ENCODE results near the gene MACROD1.

The MACROD1 gene

DNA sequence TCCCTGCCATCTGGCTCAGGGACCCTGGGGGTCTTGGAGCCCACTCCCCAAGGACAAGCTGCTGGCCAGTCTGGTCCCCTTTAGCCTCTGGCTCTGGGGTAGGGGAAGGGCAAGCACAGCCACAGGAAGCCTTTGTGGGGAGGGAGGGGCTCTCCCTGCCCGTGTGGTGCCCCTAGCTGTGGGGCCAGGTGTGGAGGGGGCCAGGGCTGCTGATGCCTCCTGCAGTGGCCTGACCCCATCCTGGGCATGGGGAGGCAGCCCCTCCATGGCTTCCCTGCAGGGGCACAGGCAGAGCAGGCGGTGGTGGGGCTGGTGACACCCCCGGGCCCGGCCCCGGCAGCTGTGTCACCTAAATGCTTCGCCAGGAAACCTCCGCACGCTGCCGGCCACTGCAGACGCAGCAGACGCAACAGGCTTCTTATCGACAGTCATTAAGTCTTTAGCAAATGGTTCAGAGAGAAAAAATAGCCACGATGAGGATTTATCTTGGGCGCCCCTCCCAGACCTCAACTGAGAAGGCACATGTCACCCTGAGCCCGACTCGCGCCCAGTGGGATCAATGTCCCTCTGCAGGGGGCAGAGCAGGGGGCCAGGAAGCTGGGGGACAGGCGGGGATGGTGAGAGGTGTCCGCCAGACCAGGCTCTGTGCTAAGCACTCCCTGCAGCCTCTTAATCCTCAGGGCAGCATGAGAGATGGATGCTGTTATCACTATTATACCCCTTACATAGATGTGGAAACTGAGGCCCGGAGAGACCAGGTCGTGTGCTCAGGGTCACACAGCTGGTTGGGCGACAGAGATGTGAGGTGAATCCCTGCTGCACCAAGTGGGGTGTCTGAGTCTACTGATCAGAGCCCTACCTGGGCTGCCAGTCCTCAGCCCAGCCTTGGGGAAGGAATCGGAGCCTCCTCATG is 96.3 kb downstream of the MACROD1 start:
- DNase-seq: no peak

GRCh38 chr11:64068705-64069400 is 97.1 kb downstream of the MACROD1 start:
- no peak for DNase-seq

DNA sequence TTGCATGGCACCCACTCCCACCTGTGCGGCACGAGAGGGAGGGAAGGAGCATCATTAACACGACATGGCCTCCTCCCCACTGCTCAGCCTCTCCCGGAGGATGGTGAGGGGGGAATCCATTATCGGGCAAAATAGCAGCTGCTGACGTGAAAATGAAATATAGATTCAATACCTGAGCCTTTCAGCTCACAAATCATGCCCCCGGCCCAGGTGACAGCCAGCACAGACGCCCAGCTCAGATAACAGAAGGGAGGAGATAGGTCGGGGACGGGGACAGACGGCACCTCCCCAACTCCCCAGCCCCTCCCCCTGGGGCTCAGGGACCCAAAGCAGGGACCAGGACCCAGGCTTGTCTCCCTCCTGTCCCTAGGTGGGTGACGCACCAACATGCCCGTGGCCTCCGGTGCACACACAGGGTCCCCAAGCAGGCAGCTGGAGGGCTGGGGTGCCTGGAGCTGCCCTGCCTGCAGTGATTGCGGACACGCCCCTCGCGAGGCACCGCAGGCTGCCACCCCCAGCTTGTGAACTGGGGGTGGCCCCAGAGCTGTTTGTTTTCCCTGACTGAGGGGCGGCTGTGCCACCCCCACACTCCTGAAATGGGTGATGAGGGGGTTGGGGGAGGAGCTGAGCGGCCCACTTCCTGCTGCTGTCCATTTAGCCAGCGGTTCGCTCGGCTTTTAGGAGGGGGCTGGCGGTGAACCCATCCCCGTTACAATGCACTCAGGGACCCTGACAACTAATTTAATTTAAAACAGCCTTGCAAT is 98.5 kb downstream of the MACROD1 start:
- no peak for DNase-seq

GRCh38 chr11:64065712-64066111 is 100.2 kb downstream of the MACROD1 start:
- no peak for DNase-seq

DNA sequence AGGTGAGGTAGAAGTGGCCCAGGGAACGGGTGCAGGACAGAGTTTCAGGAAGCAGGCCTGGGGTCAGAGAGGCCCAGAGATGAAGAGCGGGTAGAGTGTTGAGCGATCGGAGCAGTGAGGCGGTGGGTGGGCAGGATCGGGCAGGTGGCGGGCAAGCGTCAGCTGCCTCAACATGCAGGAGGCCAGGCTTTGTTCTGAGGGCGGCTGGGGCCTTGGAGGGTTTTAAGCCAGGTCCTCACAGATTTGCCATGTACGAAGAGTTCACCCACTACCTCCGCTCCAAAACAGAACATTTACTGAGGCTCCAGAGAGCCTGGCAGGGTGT is 100.8 kb downstream of the MACROD1 start:
- no peak for DNase-seq

- DNase-seq: no peak
Observed at GRCh38 chr11:64064374-64065140, 101.4 kb downstream of the MACROD1 start.

- no peak for DNase-seq
Observed at GRCh38 chr11:64063777-64064176, 102.1 kb downstream of the MACROD1 start.

DNA sequence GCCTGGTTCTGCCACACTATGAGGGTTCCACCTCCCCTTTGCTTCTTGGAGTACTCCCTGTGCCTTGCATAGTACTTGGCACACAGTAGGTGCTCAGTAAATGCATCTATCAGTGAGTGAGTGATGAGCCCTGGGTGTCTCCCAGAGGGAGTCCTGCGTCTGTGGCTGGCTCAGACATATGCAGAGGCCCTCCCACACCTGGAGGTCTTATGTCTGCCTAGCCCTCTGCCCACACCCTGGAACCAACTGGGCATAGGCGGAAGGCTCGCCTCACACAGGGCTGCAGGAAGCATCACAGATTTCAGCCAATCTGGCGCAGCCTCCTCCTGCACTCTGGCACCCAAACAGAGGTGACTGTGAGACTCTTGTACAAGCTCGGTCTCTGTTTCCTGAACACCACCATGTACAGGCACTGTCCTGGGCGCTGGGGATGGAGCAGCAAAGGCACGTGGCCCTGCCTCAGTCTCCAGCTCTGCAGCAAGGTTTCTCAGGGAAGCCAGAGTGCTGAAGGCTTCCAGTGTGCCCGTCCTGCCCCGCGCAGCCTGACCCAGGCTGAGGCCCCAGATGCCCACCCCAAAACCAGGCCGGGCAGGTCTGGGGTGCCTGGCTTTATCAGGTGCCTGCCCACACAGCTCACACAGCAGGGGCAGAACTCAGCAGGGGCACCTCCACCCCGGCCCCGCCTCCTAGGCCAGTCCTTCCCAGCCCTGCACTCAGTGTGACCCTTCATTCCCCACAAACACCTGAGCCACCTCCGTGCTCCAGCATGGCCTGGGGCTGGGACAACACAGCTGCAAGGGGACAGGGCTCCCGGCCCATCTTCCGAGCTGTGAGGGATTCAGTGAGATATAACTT is 103.5 kb downstream of the MACROD1 start:
- no peak for DNase-seq

DNA sequence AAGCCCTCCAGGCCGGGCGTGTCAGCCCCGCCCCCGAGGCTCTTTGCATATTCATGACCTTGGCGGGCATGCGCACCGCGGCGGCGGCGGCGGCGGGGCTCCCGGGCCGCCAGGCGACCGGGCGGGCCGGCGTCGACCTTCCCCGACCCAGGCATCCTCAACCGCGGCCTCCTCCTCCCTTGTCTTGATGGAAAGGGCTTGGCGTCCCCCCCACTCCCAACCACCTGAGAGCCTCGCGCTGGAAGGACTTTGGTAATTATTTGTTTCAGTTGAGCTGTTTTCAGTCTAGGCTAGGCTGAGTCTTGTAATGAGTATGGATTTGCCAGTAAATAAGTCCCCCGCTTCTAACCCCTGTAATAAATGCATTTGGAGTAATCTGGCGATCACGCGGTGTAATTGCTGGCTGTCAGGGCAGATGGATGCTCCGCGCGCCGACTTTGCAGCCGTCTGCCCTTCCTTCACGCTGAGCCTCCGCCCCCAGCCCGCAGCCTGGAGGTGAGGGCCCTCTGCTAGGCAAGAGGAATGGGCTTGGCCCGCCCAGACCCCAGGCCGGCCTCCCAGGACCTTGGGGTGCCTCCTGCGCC is 105.0 kb downstream of the MACROD1 start:
- peak; percentile 85 for DNase-seq

GRCh38 chr11:64060263-64060860 is 105.6 kb downstream of the MACROD1 start:
- DNase-seq: no peak

DNA sequence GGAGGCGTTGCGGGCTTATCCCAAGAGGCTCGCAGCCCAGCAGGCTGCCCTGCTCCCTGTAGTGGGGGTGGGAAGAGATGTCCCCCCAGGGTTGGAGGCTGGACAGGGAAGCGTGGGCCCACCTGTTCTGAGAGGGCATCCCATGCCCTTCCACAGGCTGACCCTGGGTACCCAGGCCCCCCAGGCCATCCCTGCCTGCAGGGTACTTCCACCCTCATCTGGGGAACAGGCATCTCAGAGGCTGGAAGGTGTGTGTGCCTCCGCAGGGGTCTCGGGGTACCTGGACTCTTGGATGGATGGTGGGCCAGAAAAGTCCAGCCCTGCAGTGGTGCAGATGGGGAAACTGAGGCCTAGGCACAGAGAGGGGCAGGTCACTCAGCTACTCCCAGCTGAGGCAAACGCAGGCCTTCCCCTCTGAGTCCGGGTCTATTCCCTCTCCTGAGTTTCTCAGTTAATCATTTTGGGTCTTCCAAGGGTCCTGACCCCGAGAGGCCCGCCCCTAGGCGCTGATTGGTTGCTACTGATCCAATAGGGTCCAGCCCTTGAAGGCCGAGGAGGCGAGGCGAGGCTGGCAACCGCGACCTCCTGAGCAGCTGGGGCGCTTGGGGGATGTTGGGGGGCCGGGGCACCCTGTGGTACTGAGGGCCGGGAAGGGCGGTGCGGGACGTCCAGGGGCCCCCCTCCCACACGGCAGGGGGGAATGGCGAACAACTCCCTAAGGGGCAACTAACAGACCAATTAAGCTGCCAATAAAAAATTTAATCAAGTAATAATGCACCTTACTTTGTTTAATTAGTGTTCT is 106.4 kb downstream of the MACROD1 start:
- no peak for DNase-seq

DNA sequence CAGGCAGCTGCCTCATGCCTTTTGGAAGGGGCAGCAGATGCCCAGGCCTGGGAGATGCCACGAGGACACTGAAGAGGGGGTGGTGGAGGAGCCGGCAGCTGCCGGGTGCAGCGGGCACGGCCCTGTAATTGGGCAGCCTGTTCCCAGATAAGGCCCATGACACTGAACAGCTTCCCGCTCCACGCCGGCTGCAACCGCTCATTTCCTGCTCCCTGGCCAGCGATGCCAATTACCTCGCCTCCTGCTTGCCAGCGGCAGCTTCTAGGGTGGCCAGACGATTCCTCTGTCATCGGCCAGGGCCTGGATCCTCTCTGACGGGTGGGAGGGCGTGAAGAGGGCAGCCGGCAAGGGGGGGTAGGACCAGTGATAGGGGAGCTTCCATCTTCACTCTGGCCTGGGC is 107.4 kb downstream of the MACROD1 start:
- DNase-seq: no peak

DNA sequence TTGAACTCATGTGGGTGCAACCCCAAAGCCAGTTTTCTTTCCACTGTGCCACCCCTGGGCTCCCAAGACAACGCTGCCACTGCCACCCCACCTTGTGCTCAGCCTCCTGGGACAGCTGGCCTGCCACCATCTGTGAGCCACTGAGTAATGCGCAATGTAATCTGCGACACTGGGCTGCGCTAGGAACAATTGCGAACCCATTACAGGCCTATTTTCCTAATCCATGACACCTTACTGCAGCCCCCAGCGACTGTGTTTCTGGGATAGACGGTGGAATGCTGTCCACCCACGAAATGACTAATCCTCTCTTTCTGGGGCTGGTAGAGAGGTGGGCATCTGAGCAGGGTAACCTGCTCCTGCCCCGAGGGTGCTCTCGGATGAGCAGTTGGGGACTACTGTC is 108.0 kb downstream of the MACROD1 start:
- no peak for DNase-seq

- no peak for DNase-seq
Observed at GRCh38 chr11:64056861-64057260, 109.1 kb downstream of the MACROD1 start.

GRCh38 chr11:64056213-64056785 is 109.6 kb downstream of the MACROD1 start:
- no peak for DNase-seq

DNA sequence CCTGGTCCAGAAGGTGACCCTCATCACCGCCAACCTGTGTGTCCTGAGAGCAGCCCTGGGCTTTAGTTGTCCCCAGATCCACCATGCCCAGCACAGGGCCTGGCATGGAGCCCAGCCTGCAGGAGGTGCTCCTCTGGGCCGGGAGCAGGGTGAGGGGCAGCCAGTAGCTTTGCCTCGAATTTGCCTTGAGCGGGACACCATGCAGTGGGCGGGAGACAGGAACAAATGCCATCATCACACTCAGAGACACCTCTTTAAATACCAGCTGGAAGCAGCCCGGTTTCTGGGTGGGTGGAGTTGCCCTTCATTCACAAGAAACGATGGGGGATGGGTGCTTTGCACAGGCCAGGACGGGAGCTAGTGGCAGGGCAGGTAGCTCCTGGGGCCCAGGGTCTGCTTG is 110.8 kb downstream of the MACROD1 start:
- DNase-seq: no peak

DNA sequence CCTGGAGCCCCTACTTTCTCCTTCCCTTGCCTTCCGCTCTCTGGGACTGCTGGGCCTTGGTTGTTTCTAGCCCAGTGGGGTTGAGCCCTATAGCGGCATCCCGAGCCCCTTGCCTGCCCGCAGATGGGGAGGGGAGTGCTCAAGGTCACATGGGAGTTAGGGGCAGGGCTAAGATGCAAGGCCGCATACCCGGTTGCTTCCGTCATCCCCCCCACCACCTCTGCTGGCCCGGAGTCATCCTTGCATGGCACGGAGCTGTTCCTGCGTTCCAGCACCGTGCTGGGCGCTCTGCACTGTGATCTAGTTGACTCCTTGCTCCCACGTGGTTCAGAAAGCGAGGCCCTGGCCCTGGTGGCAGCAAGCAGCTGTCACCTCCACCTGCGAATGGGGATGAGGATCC is 112.2 kb downstream of the MACROD1 start:
- no peak for DNase-seq

DNA sequence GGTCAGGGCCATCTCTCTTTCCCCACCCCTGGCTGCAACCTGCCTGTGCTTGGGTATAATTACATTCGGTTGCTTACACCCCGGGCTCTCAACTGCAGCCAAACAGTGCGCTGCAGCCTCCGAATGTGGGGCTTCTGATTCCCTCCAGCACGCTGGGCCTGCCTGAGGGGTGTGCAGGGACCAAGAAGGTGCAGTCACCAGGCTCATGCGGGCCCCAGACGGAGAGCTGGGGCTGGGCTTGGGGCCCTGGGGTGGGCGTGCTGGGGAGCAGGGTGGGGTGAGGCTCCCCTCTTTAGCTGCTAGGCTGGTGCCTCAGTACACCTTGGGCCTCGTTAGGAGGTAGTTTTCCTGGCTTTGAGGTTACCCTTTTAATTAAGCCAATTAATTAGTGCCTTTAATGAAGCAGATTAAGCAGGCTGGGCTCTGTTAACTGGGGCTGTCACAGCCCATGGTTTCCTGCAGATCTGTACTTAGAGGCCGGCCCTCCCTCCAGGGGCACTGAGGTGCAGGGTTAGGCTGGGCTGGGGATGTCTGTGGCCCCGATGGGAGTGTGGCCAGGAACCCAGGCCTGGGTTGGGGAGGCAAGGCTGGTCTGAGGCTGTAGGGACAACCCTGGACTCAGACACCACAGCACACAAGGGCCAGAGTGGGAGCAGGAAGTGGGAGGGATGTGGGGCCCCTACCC is 112.8 kb downstream of the MACROD1 start:
- no peak for DNase-seq

DNA sequence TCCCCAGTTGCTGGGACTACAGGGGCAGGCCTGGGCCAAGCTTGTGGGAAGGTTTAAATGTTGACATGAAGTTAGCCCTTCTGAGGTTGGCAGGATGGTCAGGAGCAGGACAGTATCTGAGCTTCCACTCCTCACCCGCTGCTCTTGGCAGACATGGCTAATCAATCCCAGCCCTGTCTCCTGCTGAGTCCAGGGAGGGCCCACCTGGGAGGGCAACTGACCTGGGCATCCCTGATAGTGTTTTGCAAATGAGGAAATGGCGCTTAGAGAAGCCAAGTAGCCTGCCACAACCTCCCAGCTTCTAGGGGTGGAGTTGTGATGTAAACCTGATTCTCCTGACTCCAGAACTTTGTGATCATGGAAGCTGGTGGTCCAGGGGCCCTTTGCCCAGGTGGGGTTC is 113.5 kb downstream of the MACROD1 start:
- no peak for DNase-seq

Measured in NCI-H1417 treated with DMSO at 0.1 percent for 48 hours (cell line).